Measurements from ENCODE around the gene MPEG1.

The MPEG1 gene

GRCh38 chr11:59207988-59208451 lies 4.7 kb downstream of the MPEG1 start:
- TF ChIP-seq CTCF (IDR thresholded peaks at IDR 0.05; ENCODE audit: insufficient read depth, low read depth, low read length, missing control alignments) = peak; percentile 69
- no peak overlapping the region for H3K4me3 ChIP-seq (ENCODE audit: low read depth, low read length)
- DNase-seq (ENCODE audit: low read depth) = peak; percentile 84

- TF ChIP-seq CTCF (IDR thresholded peaks at IDR 0.05; ENCODE audit: insufficient read depth, low read depth, low read length, missing control alignments) = peak; percentile 61
- H3K4me3 ChIP-seq (ENCODE audit: low read depth, low read length) = no peak overlapping the region
- DNase-seq (ENCODE audit: low read depth) = peak; percentile 56
Measured at GRCh38 chr11:59206635-59207034, 6.1 kb downstream of the MPEG1 start.

- no peak for DNase-seq (ENCODE audit: low read depth)
- H3K4me3 ChIP-seq (ENCODE audit: low read depth, low read length) = no peak overlapping the region
- TF ChIP-seq CTCF (IDR thresholded peaks at IDR 0.05; ENCODE audit: insufficient read depth, low read depth, low read length, missing control alignments) = no peak
Measured at GRCh38 chr11:59205648-59206047, 7.1 kb downstream of the MPEG1 start.

- DNase-seq (ENCODE audit: low read depth) = no peak
- no peak for TF ChIP-seq CTCF (IDR thresholded peaks at IDR 0.05; ENCODE audit: insufficient read depth, low read depth, low read length, missing control alignments)
- H3K4me3 ChIP-seq (ENCODE audit: low read depth, low read length) = no peak overlapping the region
Measured at GRCh38 chr11:59204746-59205145, 8.0 kb downstream of the MPEG1 start.

GRCh38 chr11:59201353-59201752 lies 11.4 kb downstream of the MPEG1 start:
- peak; percentile 40 for DNase-seq (ENCODE audit: low read depth)
- TF ChIP-seq CTCF (IDR thresholded peaks at IDR 0.05; ENCODE audit: insufficient read depth, low read depth, low read length, missing control alignments) = peak; percentile 41
- H3K4me3 ChIP-seq (ENCODE audit: low read depth, low read length) = no peak overlapping the region

- no peak for TF ChIP-seq CTCF (IDR thresholded peaks at IDR 0.05; ENCODE audit: insufficient read depth, low read depth, low read length, missing control alignments)
- no peak overlapping the region for H3K4me3 ChIP-seq (ENCODE audit: low read depth, low read length)
- DNase-seq (ENCODE audit: low read depth) = no peak
Measured at GRCh38 chr11:59200423-59200746, 12.3 kb downstream of the MPEG1 start.
